ENCODE measurements around the gene TMEM44.

The TMEM44 gene

DNA sequence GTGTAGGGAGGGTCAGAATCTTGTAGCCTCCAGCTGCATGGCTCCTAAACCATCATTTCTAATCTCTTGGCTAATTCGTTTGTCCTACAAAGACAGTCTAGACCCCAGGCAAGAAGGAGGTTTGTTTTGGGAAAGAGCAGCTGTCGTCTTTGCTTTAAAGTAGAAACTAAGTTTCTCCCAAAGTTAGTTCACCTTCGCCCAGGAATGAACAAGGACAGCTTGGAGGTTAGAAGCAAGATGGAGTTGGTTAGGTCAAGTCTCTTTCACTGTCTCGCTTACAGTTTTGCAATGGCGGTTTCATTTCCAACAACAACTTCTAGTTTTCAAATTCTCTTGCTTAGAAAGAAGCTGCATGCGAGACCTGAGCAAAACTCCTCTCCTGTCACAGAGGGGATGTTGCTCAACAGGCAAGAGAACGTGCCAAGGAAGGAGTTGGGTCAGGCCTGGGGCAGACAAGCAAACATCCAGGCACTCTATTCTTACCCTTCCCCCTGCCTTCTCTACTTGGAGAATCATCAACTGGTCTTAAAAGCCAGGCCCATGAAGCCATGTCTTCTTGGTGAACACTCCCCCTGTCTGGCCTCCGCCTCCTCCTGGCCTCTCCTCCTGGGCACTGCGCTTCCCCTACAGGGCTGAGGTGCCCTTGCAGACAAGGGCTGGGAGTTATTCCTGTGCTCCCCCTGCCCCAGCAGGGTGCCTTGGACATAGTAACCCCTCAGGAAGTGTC is 57.6 kb downstream of the TMEM44 start:
- DNase-seq: no peak

DNA sequence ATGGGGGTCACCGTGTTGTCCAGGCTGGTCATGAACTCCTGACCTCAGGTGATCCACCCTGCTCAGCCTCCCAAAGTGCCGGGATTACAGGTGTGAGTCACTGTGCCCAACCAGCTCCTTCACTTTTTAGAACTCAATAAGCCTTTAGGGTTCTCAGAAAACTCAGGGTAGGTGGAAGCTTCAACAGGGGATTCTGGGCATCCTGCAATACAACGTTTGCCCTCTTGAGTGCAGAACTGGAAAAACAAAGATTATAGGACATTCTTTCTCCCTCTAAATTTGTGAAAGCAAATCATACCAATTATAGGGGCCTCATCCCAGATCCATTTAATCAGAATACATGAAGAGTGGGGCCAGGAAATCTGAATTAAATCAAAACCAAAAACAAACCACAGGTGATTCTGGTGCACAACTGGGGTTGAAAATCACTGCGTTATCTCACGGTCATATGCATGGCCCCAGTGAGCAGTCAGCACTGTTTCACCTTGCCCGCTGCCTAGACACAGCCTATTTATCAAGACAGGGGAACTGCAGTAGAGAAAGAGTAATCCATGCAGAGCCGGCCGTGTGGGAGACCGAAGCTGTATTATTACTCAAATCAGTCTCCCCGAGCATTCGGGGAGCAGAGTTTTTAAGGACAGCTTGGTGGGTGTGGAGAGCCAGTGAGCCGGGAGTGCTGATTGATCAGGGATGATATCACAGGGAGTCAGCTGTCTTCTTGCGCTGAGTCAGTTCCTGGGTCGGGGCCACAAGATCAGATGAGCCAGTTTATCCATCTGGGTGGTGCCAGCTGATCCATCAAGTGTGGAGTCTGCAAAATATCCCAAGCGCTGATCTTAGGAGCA is 58.4 kb downstream of the TMEM44 start:
- DNase-seq: no peak

DNA sequence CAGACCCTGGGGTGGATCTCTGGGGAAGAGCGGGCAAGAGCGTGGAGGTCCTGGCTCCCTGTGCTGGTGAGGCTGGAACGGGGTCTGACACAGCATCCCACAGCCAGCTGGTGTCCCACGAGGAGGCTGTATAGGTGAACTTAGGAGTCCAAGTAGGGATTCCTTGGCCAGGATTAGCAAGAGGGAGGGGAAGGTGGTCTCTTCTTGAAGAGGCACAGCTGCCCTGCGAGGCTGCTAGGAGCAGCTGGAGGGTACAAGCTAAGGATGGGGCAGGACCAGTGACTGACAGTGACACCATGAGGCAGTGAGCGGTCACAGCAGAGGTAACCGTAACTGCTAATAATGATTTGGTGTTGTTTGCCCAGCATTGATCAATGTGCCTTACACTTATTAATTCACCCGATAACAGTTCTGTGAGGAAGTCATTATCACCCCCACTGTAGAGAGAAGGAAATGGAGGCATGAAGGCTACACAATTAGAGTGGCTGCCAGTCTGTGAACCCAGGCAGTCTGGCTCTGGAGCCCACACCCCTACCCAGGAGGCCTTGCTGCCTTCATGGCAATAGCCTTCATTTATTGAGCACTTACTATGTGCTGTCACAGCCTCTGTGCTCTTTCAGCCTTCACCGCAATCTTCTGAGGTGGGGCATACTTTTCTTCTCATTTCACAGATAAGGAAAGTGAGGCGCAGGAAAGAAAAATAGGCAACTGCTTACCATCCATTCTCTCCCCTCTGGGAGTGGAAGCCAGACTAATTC is 59.4 kb downstream of the TMEM44 start:
- DNase-seq: peak in 2 of 5 experiments; percentile 11 to 69

DNA sequence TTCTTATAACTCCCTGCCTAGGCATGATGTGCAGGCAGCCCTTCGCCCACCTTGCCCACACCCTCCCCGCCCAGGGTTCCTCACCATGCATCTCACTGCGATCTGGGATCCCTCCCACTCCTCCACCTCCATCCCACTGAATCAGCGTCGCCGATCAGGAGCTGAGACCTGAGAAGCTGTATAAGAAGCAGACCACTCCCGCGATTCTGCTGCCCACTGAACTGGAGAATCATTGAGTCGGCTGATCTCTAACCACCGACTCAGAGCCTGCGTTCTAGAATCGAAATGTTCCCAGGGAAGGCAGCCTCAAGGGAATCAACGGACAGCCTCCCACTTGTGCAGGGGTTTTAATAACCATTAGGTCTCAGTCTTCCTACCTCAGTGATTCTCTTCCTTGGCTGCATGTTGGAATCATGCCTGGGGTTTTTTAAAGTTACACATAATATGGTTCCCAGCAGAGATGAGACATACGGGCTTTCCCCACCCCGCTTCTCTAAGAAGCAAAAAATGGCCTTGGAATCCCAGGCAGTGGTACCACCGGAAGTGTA is 60.2 kb downstream of the TMEM44 start:
- no peak for DNase-seq

- no peak for DNase-seq
Measured at GRCh38 chr3:194572143-194572789, 61.0 kb downstream of the TMEM44 start.

DNA sequence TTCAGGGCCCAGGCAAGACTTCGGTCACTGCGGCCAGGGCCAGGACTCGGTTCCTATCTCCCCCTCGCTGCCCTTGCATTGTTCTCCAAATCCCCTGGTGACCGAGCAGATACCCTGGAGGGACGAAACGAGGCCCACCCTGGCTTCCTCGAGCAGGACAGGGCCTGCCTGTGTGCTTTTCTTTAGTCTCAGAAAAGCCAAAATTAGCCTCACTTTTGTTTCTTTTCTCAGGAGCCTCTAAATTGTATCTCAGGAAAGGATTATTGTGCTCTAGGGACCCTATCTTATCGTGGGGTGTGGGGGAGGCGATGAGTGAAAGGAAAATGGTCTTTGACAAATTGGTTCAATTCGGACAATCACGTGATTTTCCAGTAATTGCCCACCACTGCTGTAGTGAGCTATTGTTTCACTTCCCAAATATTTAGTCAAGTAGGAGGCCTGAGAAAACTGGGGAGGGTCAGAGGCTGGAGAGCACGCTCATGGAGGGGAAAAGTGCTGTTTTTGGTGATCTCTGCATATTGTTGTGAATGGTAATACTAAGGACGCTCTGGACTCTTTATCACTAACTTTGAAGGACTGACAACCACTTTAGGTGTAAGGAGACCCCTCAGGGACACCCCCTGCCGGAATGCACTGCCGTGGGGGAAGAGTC is 61.6 kb downstream of the TMEM44 start:
- no peak for DNase-seq

DNA sequence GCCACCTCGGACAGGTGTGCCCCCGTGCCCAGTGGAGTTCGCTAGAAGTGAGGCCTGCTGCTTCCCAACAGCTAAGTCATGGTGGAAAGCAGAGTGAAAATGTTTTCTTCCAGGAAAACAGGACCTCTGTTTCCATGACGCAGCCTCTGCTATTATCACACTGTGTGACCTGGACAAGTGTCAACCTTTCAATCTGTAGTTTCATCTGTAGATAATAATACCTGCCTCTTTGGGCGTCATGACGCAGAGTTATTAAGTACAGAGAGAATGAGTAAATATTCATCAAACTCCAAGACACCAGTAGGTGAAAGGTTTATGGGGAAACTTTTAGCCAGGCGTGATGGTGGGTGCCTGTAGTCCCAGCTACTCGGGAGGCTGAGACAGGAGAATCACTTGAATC is 62.3 kb downstream of the TMEM44 start:
- DNase-seq: no peak

DNA sequence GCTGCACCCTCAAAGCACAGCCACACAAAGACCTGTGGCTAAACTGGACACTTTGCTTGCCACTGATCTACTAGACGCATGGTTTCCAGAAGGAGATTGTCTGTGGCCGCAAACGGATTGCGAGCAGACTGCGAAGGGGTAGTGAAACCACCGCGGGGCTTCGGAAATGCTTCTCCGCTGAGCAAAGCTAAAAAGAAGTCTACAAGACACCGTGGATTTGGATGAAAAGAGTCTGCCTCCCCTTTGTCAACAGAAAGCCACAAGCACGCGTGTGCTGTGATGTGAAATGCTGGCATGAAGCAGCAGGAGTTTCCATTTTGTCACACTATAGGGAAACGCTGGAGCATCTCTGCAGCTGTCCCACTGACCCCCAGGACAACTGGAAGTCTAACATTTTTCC is 63.0 kb downstream of the TMEM44 start:
- DNase-seq: no peak

- DNase-seq: no peak
Measured at GRCh38 chr3:194569252-194569651, 64.0 kb downstream of the TMEM44 start.

DNA sequence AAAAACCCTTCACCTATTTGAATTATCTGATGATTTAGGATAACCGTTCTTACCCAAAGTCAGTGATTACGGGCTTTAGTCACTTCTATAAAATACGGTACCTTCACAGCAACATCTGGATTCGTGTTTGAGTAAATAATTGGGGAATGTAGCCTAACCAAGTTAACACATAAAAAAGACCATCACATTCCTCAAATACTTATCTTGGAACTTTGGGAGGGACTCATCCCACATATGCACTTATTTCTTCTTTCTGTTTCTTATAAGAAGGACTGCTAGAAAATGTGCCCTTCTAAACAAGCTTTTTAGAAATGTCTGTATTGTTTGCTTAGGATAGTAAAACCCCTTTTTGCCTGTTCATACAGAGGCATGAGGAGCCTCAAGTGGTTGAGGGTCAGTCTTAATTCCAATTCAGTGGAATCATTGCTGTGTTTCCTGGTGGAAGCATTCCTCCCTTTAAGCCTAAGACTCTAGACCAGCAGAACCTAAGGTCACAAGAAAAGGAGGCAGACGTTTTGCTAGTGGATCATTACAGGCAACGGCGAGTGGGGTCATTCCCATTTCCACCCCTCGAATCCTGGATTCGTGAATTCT is 67.5 kb downstream of the TMEM44 start:
- DNase-seq: no peak

- DNase-seq: no peak
Measured at GRCh38 chr3:194562986-194563385, 70.2 kb downstream of the TMEM44 start.

DNA sequence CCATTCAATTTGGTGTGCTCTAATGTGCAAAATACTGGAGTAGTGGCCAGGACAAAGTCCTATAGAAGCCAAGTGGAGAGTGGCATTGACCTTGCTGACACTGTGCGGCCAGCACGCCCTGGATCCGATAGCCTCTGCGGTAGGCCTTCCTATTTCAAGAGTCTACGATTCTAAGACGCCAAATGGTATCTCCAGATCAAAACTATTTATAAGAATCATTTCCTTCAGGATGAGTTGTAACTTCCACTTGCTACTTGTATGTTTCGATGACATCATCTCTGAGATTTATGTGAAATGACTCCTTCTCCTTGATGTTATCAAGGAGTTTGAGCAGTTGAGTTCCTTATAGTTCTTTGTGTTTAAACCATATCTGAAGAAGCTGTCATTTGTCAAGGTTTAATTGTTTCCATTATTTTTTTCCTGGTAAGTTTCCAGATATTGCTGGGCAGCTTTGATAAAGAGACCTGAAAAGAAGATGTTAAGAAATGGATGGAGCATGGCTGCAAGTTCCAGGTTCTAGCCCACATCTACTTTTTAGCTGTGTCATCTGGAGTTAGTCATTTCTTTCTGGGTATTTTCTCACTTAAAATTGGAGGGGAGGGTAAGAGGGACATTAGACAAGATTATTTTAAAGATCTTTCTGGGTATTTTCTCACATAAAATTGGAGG is 71.8 kb downstream of the TMEM44 start:
- no peak for DNase-seq

- DNase-seq: no peak
Measured at GRCh38 chr3:194560047-194560446, 73.2 kb downstream of the TMEM44 start.

DNA sequence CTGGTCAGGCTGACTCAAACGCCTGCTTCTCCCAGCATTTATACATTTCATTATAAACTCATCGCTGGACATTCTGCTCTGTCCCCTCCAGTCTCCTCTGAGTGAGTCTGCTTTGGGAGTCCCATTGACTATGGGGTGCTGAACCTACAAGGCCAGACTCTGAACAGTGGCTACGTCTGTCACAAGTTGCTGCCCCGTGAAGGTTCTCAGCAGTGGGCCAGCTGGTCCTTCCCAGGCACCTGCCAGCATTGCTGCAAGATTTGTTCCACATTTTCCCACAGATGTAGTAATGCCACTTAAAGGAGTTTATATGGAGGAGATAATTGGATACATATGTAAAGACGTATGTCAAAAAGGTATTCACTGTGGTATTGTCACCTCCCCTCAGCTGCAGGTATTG is 73.7 kb downstream of the TMEM44 start:
- no peak for DNase-seq

- peak in 1 of 5 experiments; percentile 55 for DNase-seq
Measured at GRCh38 chr3:194556086-194557056, 76.8 kb downstream of the TMEM44 start.

GRCh38 chr3:194555175-194556062 is 77.8 kb downstream of the TMEM44 start:
- no peak for DNase-seq

GRCh38 chr3:194554473-194555123 is 78.6 kb downstream of the TMEM44 start:
- no peak for DNase-seq

DNA sequence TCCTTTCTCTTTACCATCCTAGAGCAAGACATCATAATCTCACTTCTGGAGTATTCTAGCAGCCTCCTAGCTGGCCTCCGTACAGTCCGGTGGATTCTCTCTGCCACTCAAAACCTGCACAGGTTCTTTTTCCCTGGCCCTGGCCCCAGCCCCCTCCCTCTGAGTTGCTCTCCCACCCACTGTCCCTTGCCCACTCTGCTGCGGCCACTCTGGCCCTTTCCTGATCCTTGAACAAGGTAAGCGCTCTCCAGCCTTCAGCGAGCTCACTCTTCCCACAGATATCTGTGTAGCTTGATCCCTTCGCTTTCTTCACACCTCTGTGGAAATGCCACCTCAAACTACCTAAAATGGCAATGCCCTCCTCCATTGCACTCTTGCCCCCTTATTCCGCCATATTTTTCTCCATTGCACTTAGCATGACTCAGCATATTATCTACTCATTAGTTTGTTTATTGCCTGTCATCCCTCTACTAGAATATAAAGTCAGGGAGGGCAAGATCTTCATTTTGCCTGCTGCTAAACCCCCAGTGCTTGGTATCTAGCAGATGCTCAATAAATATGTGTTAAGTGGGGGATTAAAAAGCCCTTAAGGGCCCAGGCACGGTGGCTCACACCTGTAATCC is 80.8 kb downstream of the TMEM44 start:
- no peak for DNase-seq

Measured in T-helper 2 cell (primary cell).